OCI-LY3 (cell line): ENCODE results near the gene TOB1.

Experiments used
- H2AFZ ChIP-seq: fragments of 200-600, 300-600 bp; shearing (Covaris generic); 2 replicates; pipeline ENCODE4 v1.6.0; 2014; ENCODE audit warnings: antibody characterized with exemption, low read depth, low read length
- H3K27ac ChIP-seq: fragments of 200-600, 300-600 bp; sonication (generic); 2 replicates; pipeline ENCODE4 v1.5.1; 2014; ENCODE audit warnings: mild to moderate bottlenecking, low read length, moderate library complexity, mixed read lengths
- H3K27me3 ChIP-seq: fragments of 200-600, 300-600 bp; sonication (generic); 2 replicates; pipeline ENCODE4 v1.6.1; 2014; ENCODE audit warnings: low read depth, low read length, mixed read lengths
- H3K36me3 ChIP-seq: fragments of 200-600, 300-600 bp; sonication (generic); replicated peaks from 2 replicates; pipeline ENCODE3; 2014; ENCODE audit warnings: low read depth, low read length, mixed read lengths
- H3K4me1 ChIP-seq: fragments of 300-600, 200-600 bp; sonication (generic); 2 replicates; pipeline ENCODE4 v1.6.1; 2014; ENCODE audit warnings: low read length, mixed read lengths
- H3K4me2 ChIP-seq: fragments of 200-600, 300-600 bp; sonication (generic); 2 replicates; pipeline ENCODE4 v1.6.1; 2014; ENCODE audit warnings: low read length, mixed read lengths
- H3K4me3 ChIP-seq: fragments of 300-600, 200-600 bp; sonication (generic); 2 replicates; pipeline ENCODE4 v1.5.1; 2014; ENCODE audit warnings: antibody characterized with exemption, mild to moderate bottlenecking, low read length, moderate library complexity
- H3K79me2 ChIP-seq: fragments of 300-600, 200-600 bp; shearing (Covaris generic); 2 replicates; pipeline ENCODE4 v1.6.1; 2014; ENCODE audit warnings: mild to moderate bottlenecking, low read length, mixed read lengths
- H3K9ac ChIP-seq: fragments of 300-600, 200-600 bp; shearing (Covaris generic); 2 replicates; pipeline ENCODE4 v1.6.0; 2014; ENCODE audit warnings: mild to moderate bottlenecking, low read length, moderate library complexity
- H3K9me3 ChIP-seq: fragments of 200-600, 300-600 bp; shearing (Covaris generic); 2 replicates; pipeline ENCODE4 v1.6.1; 2014; ENCODE audit warnings: low read length, mixed read lengths; ENCODE audit not compliant: insufficient read depth
- H4K20me1 ChIP-seq: fragments of 200-600, 300-600 bp; sonication (generic); 2 replicates; pipeline ENCODE4 v1.6.1; 2016; ENCODE audit warnings: low read length, mixed read lengths; ENCODE audit not compliant: insufficient read depth
- CTCF ChIP-seq: fragments of 200-600, 300-600 bp; sonication (generic); IDR thresholded peaks from 2 replicates; pipeline ENCODE4 v1.5.1; 2014; ENCODE audit warnings: antibody characterized with exemption, low read length, low read depth
- EZH2phosphoT487 ChIP-seq: fragments of 200-600 bp; shearing (Covaris generic); IDR thresholded peaks from 2 replicates; pipeline ENCODE4 v1.6.1; 2018; ENCODE audit warnings: antibody characterized with exemption, mixed run types, low read depth

Gene TOB1

GRCh38 chr17:50842506-50843149 is 23.5 kb downstream of the TOB1 start:
- Histone ChIP-seq H3K36me3 (no peaks in the 10 kb centered on the region), H3K4me2 (no peak overlapping the region), H3K9ac (no peak overlapping the region), H3K4me3 (no peak overlapping the region), H3K9me3 (no peaks in the 10 kb centered on the region), H3K27me3 (no peaks in the 10 kb centered on the region), H3K4me1 (no peaks in the 10 kb centered on the region), H3K79me2 (no peaks in the 10 kb centered on the region), H3K27ac (no peak overlapping the region), H4K20me1 (no peaks in the 10 kb centered on the region), H2AFZ (0 out of 2 replicates have a peak overlapping the region, but pooled peaks have one; percentile 17)
- TF ChIP-seq CTCF: no peak
- no peak for TF ChIP-seq EZH2phosphoT487

- H3K36me3 ChIP-seq: no peaks in the 10 kb centered on the region
- no peaks in the 10 kb centered on the region for H3K79me2 ChIP-seq
- no peak overlapping the region for H3K4me3 ChIP-seq
- H3K9ac ChIP-seq: no peak overlapping the region
- H2AFZ ChIP-seq: peak overlapping the region; percentile 73
- no peaks in the 10 kb centered on the region for H3K4me1 ChIP-seq
- TF ChIP-seq CTCF (peak; percentile 68), EZH2phosphoT487 (no peak)
- H4K20me1 ChIP-seq: no peaks in the 10 kb centered on the region
- no peaks in the 10 kb centered on the region for H3K9me3 ChIP-seq
- H3K27me3 ChIP-seq: no peaks in the 10 kb centered on the region
- H3K27ac ChIP-seq: no peak overlapping the region
- H3K4me2 ChIP-seq: 0 out of 2 replicates have a peak overlapping the region, but pooled peaks have one; percentile 13
Observed at GRCh38 chr17:50841949-50842354, 24.2 kb downstream of the TOB1 start.

- no peaks in the 10 kb centered on the region for H3K27me3 ChIP-seq
- TF ChIP-seq EZH2phosphoT487 (no peak), CTCF (no peak)
- no peaks in the 10 kb centered on the region for H3K9me3 ChIP-seq
- no peaks in the 10 kb centered on the region for H3K36me3 ChIP-seq
- H2AFZ ChIP-seq: no peak overlapping the region
- H3K4me1 ChIP-seq: no peaks in the 10 kb centered on the region
- H3K4me3 ChIP-seq: no peak overlapping the region
- no peaks in the 10 kb centered on the region for H3K79me2 ChIP-seq
- H3K9ac ChIP-seq: no peak overlapping the region
- H3K4me2 ChIP-seq: no peak overlapping the region
- no peak overlapping the region for H3K27ac ChIP-seq
- H4K20me1 ChIP-seq: no peaks in the 10 kb centered on the region
Observed at GRCh38 chr17:50841277-50841948, 24.7 kb downstream of the TOB1 start.

- Histone ChIP-seq H3K27me3 (no peaks in the 10 kb centered on the region), H3K79me2 (no peaks in the 10 kb centered on the region), H3K36me3 (no peaks in the 10 kb centered on the region), H3K27ac (no peak overlapping the region), H3K4me1 (no peaks in the 10 kb centered on the region), H3K9me3 (no peaks in the 10 kb centered on the region), H3K4me3 (no peak overlapping the region), H3K4me2 (no peak overlapping the region), H4K20me1 (no peaks in the 10 kb centered on the region), H3K9ac (no peak overlapping the region), H2AFZ (no peak overlapping the region)
- TF ChIP-seq CTCF (no peak), EZH2phosphoT487 (no peak)
Observed at GRCh38 chr17:50840311-50840851, 25.8 kb downstream of the TOB1 start.
